IMR-90 (cell line): Measurements from ENCODE around the gene ADD1. TPM values are rescaled to one million over a fixed set of nuclear protein-coding genes. Genes with fewer than 3 reads are reported as not detected.
A peak's percentile ranks its signal among the peaks of the same experiment; 100 is the strongest.

Experiments
- ATAC-seq: fragments of 200-7000 bp; cut with Tn5 transposase; 2 replicates; pipeline ENCODE4 v1.9.1; 2020; ENCODE audit warnings: low read depth, mild to moderate bottlenecking, moderate library complexity
- BruUV-seq: library from RNA; stranded (reverse); fragments of 400-500 nt; replicated peaks from 2 replicates; lab custom pipeline; 2021; lab: Mats Ljungman, UMichigan
- CTCF ChIA-PET: fragments of 300-600 bp; formaldehyde crosslinking; extraction: SDS; loops from one replicate; lab custom pipeline; 2021; ENCODE audit warnings: antibody characterized with exemption; lab: Yijun Ruan, JAX
- POLR2A ChIA-PET: fragments of 300-600 bp; sonication (Branson Sonifier 250); formaldehyde crosslinking; loops from one replicate; lab custom pipeline; 2022; ENCODE audit warnings: antibody characterized with exemption; ENCODE audit not compliant: unreplicated experiment; lab: Charles Lee
- DNase-seq: peaks from one replicate; pipeline ENCODE4 v3.0.0; 2013
- H2AFZ ChIP-seq: replicated peaks from 2 replicates; pipeline ENCODE3; 2013; ENCODE audit warnings: low read length, mild to moderate bottlenecking; ENCODE audit not compliant: poor library complexity
- H2AK5ac ChIP-seq: 2 replicates; pipeline ENCODE4 v1.6.1; 2013; ENCODE audit warnings: low read depth, low read length, inconsistent platforms
- H2AK9ac ChIP-seq: replicated peaks from 2 replicates; pipeline ENCODE3; 2013; ENCODE audit warnings: mild to moderate bottlenecking, low read depth, low read length, moderate library complexity; ENCODE audit not compliant: poor library complexity
- H2BK120ac ChIP-seq: 2 replicates; pipeline ENCODE4 v1.6.1; 2013; ENCODE audit warnings: low read depth, low read length, inconsistent platforms
- H2BK15ac ChIP-seq: 3 replicates; pipeline ENCODE4 v1.6.1; 2013; ENCODE audit warnings: low read depth, low read length, inconsistent platforms
- H2BK20ac ChIP-seq: 2 replicates; pipeline ENCODE4 v1.6.1; 2013; ENCODE audit warnings: low read depth, mild to moderate bottlenecking, inconsistent platforms, low read length, moderate library complexity
- H2BK5ac ChIP-seq: 2 replicates; pipeline ENCODE4 v1.6.1; 2013; ENCODE audit warnings: mild to moderate bottlenecking, low read depth, low read length, inconsistent platforms; ENCODE audit not compliant: poor library complexity, severe bottlenecking
- H3K14ac ChIP-seq: replicated peaks from 2 replicates; pipeline ENCODE4 v1.6.1; 2013; ENCODE audit warnings: low read depth, low read length, inconsistent platforms
- H3K18ac ChIP-seq: 2 replicates; pipeline ENCODE4 v1.6.1; 2013; ENCODE audit warnings: low read depth, low read length, control low read depth
- H3K23ac ChIP-seq: 2 replicates; pipeline ENCODE4 v1.6.1; 2013; ENCODE audit warnings: low read depth, low read length, inconsistent platforms
- H3K27ac ChIP-seq: 2 replicates; pipeline ENCODE4 v1.5.1; 2013; ENCODE audit warnings: mild to moderate bottlenecking, control low read depth, low read length; ENCODE audit not compliant: insufficient read depth
- H3K27me3 ChIP-seq: 2 replicates; pipeline ENCODE4 v1.6.1; 2013; ENCODE audit warnings: low read length; ENCODE audit not compliant: control insufficient read depth, insufficient read depth
- H3K36me3 ChIP-seq: 2 replicates; pipeline ENCODE4 v1.6.1; 2013; ENCODE audit warnings: low read length, mixed read lengths; ENCODE audit not compliant: control insufficient read depth, insufficient read depth
- H3K4ac ChIP-seq: 2 replicates; pipeline ENCODE4 v1.6.1; 2013; ENCODE audit warnings: low read depth, low read length, inconsistent platforms
- H3K4me1 ChIP-seq: 2 replicates; pipeline ENCODE4 v1.6.1; 2013; ENCODE audit warnings: low read length, mixed read lengths; ENCODE audit not compliant: control insufficient read depth, insufficient read depth
- H3K4me2 ChIP-seq: 2 replicates; pipeline ENCODE4 v1.6.1; 2013; ENCODE audit warnings: low read depth, mild to moderate bottlenecking, control low read depth, low read length, moderate library complexity
- H3K4me3 ChIP-seq: 2 replicates; pipeline ENCODE4 v1.5.1; 2013; ENCODE audit warnings: low read depth, mild to moderate bottlenecking, control low read depth, low read length, moderate library complexity; ENCODE audit not compliant: insufficient read depth
- H3K56ac ChIP-seq: 2 replicates; pipeline ENCODE4 v1.6.1; 2013; ENCODE audit warnings: low read length, inconsistent platforms; ENCODE audit not compliant: insufficient read depth; ENCODE audit errors: extremely low read depth
- H3K79me1 ChIP-seq, 2 experiments: 2 replicates each; pipeline ENCODE4 v1.6.1; 2013; ENCODE audit warnings: low read length in 2 of 2, inconsistent platforms in 1 of 2, low read depth in 1 of 2
- H3K9ac ChIP-seq: 2 replicates; pipeline ENCODE4 v1.6.1; 2013; ENCODE audit warnings: low read depth, low read length, control low read depth
- H3K9me1 ChIP-seq: 2 replicates; pipeline ENCODE4 v1.6.1; 2013; ENCODE audit warnings: low read length, inconsistent platforms; ENCODE audit not compliant: insufficient read depth
- H3K9me3 ChIP-seq: 2 replicates; pipeline ENCODE4 v1.6.1; 2013; ENCODE audit warnings: low read length; ENCODE audit not compliant: control insufficient read depth, insufficient read depth
- H4K20me1 ChIP-seq: 2 replicates; pipeline ENCODE4 v1.6.1; 2013; ENCODE audit warnings: low read length, inconsistent platforms; ENCODE audit not compliant: insufficient read depth
- H4K5ac ChIP-seq: 2 replicates; pipeline ENCODE4 v1.6.1; 2013; ENCODE audit warnings: mild to moderate bottlenecking, low read depth, low read length, control low read depth
- H4K8ac ChIP-seq, 2 experiments: 2 replicates each; pipeline ENCODE4 v1.6.1; 2013; ENCODE audit warnings: low read depth in 2 of 2, low read length in 2 of 2, control low read depth in 1 of 2, inconsistent platforms in 1 of 2
- H4K91ac ChIP-seq: 2 replicates; pipeline ENCODE4 v1.6.1; 2013; ENCODE audit warnings: low read depth, low read length, inconsistent platforms; ENCODE audit not compliant: insufficient read depth
- BHLHE40 ChIP-seq: fragments of 150-350 bp; IDR thresholded peaks from 2 replicates; pipeline ENCODE4 v1.6.1; 2016; ENCODE audit warnings: mild to moderate bottlenecking, low read depth, low read length
- CEBPB ChIP-seq: IDR thresholded peaks from 2 replicates; pipeline ENCODE4 v1.6.1; 2012; ENCODE audit warnings: low read depth, low read length, improper control_type of control experiment
- CHD1 ChIP-seq: IDR thresholded peaks from 2 replicates; pipeline ENCODE4 v1.6.1; 2012; ENCODE audit warnings: low read depth, low read length, improper control_type of control experiment
- CTCF ChIP-seq: conservative IDR thresholded peaks from 2 replicates; pipeline ENCODE4 v1.5.1; 2012; ENCODE audit warnings: mild to moderate bottlenecking, low read depth, low read length, improper control_type of control experiment
- FOS ChIP-seq: fragments of 150-350 bp; IDR thresholded peaks from 2 replicates; pipeline ENCODE4 v1.6.1; 2016; ENCODE audit warnings: low read depth, low read length
- MAFK ChIP-seq: IDR thresholded peaks from 2 replicates; pipeline ENCODE4 v1.6.1; 2012; ENCODE audit warnings: low read depth, low read length, improper control_type of control experiment
- MAZ ChIP-seq: IDR thresholded peaks from 2 replicates; pipeline ENCODE4 v1.6.1; 2012; ENCODE audit warnings: low read depth, mild to moderate bottlenecking, low read length, improper control_type of control experiment, moderate library complexity, borderline replicate concordance
- MXI1 ChIP-seq: IDR thresholded peaks from 2 replicates; pipeline ENCODE4 v1.6.1; 2012; ENCODE audit warnings: low read depth, mild to moderate bottlenecking, low read length, moderate library complexity, borderline replicate concordance
- NFE2L2 ChIP-seq: fragments of 150-350 bp; IDR thresholded peaks from 2 replicates; pipeline ENCODE4 v1.6.1; 2016; ENCODE audit warnings: low read depth, mild to moderate bottlenecking, low read length
- POLR2A ChIP-seq: IDR thresholded peaks from 2 replicates; pipeline ENCODE4 v1.6.1; 2012; ENCODE audit warnings: mild to moderate bottlenecking, low read depth, low read length
- RAD21 ChIP-seq: IDR thresholded peaks from 2 replicates; pipeline ENCODE4 v1.6.1; 2012; ENCODE audit warnings: low read length, improper control_type of control experiment
- RCOR1 ChIP-seq: IDR thresholded peaks from 2 replicates; pipeline ENCODE4 v1.6.1; 2012; ENCODE audit warnings: mild to moderate bottlenecking, low read length, improper control_type of control experiment; ENCODE audit not compliant: insufficient replicate concordance
- RFX5 ChIP-seq: IDR thresholded peaks from 2 replicates; pipeline ENCODE4 v1.8.0; 2012; ENCODE audit warnings: low read depth, mild to moderate bottlenecking, low read length, moderate library complexity
- SMC3 ChIP-seq: fragments of 150-350 bp; IDR thresholded peaks from 2 replicates; pipeline ENCODE4 v1.6.1; 2016; ENCODE audit warnings: low read depth, mild to moderate bottlenecking, antibody characterized with exemption, low read length, moderate library complexity
- WGBS, 2 experiments: methylation state at CpG; one replicate each; pipeline versions ENCODE4 v1.1.5 to v1.1.7; 2013; ENCODE audit warnings: missing lambda C conversion rate in 2 of 2; ENCODE audit not compliant: insufficient read length in 1 of 2; ENCODE audit errors: extremely low coverage in 2 of 2; 5-methylcytosine and 5-hydroxymethylcytosine counted together
- dilution Hi-C: fragments of 300-500 bp; cut with HindIII; formaldehyde crosslinking; loops from one replicate; pipeline ENCODE4 v1.14.3; 2018; ENCODE audit warnings: low sequenced_read_pairs; ENCODE audit not compliant: unreplicated experiment
- in situ Hi-C: fragments of 300-500 bp; cut with MboI; formaldehyde crosslinking; loops from 3 replicates; pipeline ENCODE4 v1.14.3; 2019; ENCODE audit warnings: low sequenced_read_pairs, inconsistent platforms, mixed read lengths
- intact Hi-C: fragments of 100-400 bp; cut with micrococcal nuclease; formaldehyde crosslinking; loops from 2 replicates; pipeline ENCODE4 v1.10.0; 2022
- polyA plus RNA-seq, 3 experiments: library from polyadenylated mRNA; depleted of rRNA; stranded (reverse); fragments of >200 nt; gene quantifications; 2 replicates each; pipeline ENCODE4 v1.2.3, GENCODE V29; 2012; ENCODE audit warnings: low replicate concordance in 1 of 3
- total RNA-seq: library from RNA; depleted of rRNA; stranded (reverse); fragments of >200 nt; gene quantifications from 2 replicates; pipeline ENCODE4 v1.2.3, GENCODE V29; 2012
- TF ChIP-seq, protein P1 (sequence below): fragments of 150-350 bp; IDR thresholded peaks from 2 replicates; pipeline ENCODE4 v1.6.1; 2016; ENCODE audit warnings: low read depth, mild to moderate bottlenecking, low read length, moderate library complexity, borderline replicate concordance
- TF ChIP-seq, protein P2 (sequence below): fragments of 150-350 bp; IDR thresholded peaks from 2 replicates; pipeline ENCODE4 v1.6.1; 2017; ENCODE audit warnings: mild to moderate bottlenecking, antibody characterized with exemption, low read length, low read depth

ADD1 gene
- total and polyA plus RNA-seq, 2 of the 4 experiments (the other 2 are of a cell fraction): 122 to 215 TPM

- no peak overlapping the region for H4K8ac ChIP-seq
- H3K9ac ChIP-seq: no peak overlapping the region
- H2BK120ac ChIP-seq: no peak overlapping the region
- intact Hi-C loops (loop anchor here (1.0 kb wide), 1 partner anchor 12 kb away; no protein-coding TSS in a partner anchor), in situ Hi-C loops (no loop called here), dilution Hi-C loops (no loop called here)
- no peak overlapping the region for H2BK5ac ChIP-seq
- H3K9me3 ChIP-seq: no peaks in the 10 kb centered on the region
- no peak overlapping the region for H3K56ac ChIP-seq
- no peak overlapping the region for H3K14ac ChIP-seq
- DNase-seq (no peak), ATAC-seq (no peak)
- POLR2A ChIA-PET: no interaction called here
- no peak overlapping the region for H4K5ac ChIP-seq
- no peaks in the 10 kb centered on the region for H3K27me3 ChIP-seq
- H3K4me1 ChIP-seq: peaks cover 14% of the 10 kb centered on the region
- H4K91ac ChIP-seq: no peak overlapping the region
- no peak overlapping the region for H3K4ac ChIP-seq
- H2AFZ ChIP-seq: no peak overlapping the region
- TF ChIP-seq, protein P1, sequence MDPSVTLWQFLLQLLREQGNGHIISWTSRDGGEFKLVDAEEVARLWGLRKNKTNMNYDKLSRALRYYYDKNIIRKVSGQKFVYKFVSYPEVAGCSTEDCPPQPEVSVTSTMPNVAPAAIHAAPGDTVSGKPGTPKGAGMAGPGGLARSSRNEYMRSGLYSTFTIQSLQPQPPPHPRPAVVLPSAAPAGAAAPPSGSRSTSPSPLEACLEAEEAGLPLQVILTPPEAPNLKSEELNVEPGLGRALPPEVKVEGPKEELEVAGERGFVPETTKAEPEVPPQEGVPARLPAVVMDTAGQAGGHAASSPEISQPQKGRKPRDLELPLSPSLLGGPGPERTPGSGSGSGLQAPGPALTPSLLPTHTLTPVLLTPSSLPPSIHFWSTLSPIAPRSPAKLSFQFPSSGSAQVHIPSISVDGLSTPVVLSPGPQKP: no peak
- TF ChIP-seq MAFK (no peak), MXI1 (no peak), SMC3 (no peak), POLR2A (no peak), RCOR1 (no peak), NFE2L2 (no peak), BHLHE40 (no peak), CHD1 (no peak), RAD21 (no peak), RFX5 (no peak), CEBPB (no peak), CTCF (no peak), FOS (no peak), MAZ (no peak)
- TF ChIP-seq, protein P2, sequence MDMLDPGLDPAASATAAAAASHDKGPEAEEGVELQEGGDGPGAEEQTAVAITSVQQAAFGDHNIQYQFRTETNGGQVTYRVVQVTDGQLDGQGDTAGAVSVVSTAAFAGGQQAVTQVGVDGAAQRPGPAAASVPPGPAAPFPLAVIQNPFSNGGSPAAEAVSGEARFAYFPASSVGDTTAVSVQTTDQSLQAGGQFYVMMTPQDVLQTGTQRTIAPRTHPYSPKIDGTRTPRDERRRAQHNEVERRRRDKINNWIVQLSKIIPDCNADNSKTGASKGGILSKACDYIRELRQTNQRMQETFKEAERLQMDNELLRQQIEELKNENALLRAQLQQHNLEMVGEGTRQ: no peak
- no peaks in the 10 kb centered on the region for H3K36me3 ChIP-seq
- peaks cover 9% of the 10 kb centered on the region for H3K9me1 ChIP-seq
- CTCF ChIA-PET: interaction anchor here (0.9 kb wide), 1 partner anchor 83 kb away, joined by 3 read pairs; no protein-coding TSS in a partner anchor
- no peak overlapping the region for H3K4me3 ChIP-seq
- no peak overlapping the region for H3K18ac ChIP-seq
- H4K20me1 ChIP-seq: peaks cover 65% of the 10 kb centered on the region
- no peak overlapping the region for H3K23ac ChIP-seq
- no CpG with 5 or more reads among the region's 2 CpGs for WGBS, 2 experiments
- H2AK9ac ChIP-seq: no peak overlapping the region
- peak overlapping the region; percentile 37; the same call in 1 of the 2 replicates for H3K4me2 ChIP-seq
- BruUV-seq: no TSS peak
- H2AK5ac ChIP-seq: no peak overlapping the region
- no peak overlapping the region for H2BK20ac ChIP-seq
- H3K27ac ChIP-seq: no peak overlapping the region
- H3K79me1 ChIP-seq: peaks cover 11 to 42% of the 10 kb centered on the region in 2 experiments
- no peak overlapping the region for H2BK15ac ChIP-seq
Observed at GRCh38 chr4:2846172-2846571, 2.5 kb downstream of the ADD1 start.
